NOMO-1 treated with DMSO at 0.1 percent for 48 hours (cell line): Measurements from ENCODE around the gene SCN8A.
A peak's percentile ranks its signal among the peaks of the same experiment; 100 is the strongest.

ENCODE experiments used
- DNase-seq: peaks from one replicate; lab custom pipeline; 2025; ENCODE audit not compliant: unreplicated experiment; lab: John Stamatoyannopoulos, UW

Gene SCN8A

DNA sequence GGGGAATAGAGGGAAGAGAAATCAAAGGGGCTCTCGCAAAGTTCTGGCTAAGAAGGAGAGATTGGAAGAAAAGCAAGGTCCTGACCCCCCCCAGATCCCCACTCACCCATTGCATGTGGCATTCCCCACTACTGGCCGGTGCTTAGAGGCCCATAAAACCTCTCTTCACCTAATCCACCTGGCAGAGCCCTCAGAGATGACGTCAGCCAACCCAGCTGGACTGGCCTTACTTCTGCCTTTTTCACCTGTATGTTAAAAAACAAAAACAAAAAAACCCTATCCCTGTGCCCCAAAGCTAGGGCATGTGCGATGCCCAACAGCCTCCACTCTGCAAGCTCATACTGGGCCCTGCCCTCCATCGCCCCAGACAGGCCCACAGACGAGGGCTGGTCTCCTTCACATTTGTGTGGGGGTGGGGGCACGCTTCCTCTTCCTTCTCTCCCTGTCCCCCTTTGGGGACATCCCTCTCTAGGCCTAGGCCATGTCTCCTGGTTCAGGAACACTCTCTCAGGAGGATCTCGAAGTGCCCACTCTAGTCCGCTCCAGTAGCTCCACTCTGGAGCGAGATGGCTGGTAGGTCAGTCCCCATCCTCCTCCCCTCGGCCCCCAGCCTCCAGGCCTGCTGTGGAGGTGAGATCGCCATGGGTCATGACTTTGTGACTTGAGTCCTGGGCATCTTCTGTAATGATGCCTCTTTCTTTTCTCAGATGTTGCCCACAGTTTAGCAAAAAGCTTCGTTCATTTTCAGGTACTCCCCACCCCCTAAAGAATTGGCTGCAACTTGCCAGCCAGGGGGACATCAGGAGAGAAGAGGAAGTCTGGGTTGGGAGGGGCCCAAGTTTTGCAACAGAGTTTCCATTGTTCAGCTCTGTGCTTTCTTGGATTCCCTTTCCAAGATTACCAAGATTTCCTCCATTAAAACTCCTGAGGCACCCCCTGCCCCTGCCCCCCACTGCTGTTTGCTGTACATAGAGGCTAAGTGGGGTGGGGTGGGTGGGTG, 220.5 kb downstream of the SCN8A start:
- no peak for DNase-seq

DNA sequence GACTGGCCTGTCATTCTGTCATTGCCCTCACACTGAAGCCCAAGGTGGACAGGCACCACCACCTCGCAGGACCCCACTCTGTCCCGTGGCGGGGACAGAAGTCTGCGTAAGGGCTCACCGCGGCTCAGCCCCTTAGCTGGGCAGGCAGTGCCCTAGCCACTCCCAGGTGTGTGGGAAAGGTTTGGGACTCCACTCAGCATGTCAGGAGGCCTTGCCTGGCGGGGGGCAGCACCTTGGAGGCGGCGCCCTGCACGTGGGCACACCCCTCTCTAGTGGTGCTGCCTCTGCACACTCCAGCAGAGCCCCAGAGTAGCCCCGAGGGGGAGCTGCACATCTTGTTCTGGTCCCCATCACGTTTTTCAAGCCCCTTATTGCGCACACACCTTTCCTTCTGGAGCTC, 221.8 kb downstream of the SCN8A start:
- DNase-seq, result no peak

DNA sequence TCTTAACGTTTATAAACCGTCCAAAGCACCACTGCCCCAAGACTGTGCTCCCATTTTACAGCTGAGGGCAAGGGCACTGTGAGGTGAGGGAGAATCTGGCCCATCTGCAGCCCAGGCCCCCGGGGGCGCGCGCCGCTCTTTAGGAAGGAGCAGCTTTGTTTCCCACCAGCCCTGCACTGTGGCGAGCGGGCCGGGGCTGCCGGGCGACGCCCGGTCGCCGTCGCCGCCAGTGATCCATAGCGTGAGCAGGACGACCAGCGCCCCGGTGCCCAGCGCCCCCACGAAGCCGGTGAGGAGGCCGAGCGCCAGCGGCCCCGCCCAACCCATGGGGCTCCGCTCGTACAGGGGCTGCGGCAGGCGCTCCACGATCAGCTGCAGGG, 222.9 kb downstream of the SCN8A start:
- no peak for DNase-seq

DNA sequence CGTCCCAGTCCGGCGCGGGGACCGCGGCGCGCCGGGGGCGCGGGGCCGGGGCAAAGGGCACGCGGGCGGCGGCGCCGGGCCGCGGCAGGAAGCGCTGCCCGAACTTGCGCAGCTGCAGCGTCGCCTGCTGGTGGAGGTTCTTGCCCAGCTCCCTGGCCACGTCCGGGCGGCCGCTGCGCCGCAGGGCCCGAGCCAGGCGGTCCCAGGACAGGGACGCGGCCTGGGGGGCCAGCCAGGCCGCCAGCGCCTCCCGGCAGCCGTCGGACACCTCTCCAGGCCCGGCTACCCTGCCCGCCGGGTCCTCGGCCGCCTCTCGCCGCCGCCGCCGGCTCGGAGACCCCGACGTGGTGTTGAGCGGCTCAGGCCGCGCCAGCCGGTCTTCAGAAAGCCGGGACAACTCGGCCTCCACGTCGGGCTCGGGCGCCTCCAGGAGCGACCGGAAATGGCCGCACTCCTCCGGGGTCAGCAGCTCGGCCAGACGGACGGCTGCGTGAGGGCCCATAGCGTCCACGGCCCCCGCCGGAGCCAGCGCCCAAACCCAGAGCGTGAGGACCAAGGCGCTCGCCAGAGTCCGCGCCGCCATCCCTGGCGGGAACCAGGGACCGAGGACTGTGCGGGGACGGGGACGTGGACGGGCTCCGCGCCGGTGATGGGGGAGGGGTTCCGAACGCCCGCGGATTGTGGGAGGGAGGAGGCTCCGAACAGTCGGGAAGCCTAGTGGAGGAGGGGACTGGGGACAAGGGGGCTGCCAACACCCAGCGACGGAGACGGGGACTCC, 223.5 kb downstream of the SCN8A start:
- DNase-seq, result peak; percentile 61

DNA sequence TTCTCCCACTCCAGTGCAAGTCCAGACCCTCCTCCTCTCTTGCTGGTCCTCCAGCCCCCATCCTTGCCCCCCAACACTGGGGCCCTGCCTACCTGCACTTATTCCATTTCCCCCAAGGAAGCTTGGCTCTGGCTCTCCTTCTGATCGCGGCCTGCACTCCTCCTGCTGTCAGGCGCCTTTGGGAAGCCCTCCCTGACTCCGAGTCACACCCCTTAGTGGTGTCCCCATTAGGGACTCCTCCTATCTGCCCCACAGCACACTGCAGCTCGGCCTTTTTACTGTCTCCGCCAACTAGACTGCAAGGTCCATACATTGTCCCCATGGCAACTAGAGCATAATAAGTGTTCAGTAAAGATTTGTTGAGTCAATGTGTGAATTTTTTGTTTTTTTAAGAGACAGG, 224.5 kb downstream of the SCN8A start:
- DNase-seq, result no peak

DNA sequence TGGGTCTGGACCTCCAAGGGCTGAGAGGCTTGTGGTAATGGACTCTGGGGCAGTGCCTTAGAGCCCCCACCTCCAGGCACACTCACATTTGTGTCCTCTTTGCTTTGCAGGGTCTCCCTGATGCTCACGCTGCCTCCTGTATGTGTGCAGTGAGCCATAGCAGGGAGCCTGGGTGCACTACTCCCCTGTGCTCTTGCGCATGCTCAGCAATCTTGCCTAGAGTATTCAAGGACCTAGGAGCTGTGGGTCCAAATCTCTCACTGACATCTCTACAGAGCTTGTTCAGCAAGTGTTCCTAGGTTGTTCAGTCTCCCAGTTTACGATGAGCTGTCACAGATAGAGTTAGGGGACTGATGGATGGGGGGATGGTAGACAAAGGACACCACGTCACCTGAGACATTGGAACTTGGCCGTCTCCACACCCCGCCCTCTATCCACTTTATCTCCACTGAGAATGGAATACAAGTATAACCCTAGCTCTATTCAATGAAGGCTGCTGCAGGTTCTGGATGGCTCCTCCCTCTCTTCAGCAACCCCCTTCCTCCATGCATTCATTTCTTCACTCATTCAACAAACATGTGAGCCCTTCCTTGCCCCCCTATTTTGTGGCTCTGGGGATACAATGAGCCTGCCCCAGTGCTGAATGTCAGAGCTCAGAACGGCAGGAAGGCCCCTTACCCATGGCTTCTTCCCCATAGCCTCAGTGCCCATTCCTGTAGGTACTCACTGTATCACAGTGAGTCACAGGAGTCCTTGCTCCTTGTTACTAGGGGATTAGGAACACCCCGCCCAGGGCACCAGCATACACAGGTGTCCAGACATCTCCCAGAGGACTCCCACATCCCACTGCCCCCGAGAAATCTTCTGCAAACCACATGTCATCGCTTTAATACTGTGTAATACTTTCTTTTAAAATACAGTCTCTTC, 226.3 kb downstream of the SCN8A start:
- no peak for DNase-seq

DNA sequence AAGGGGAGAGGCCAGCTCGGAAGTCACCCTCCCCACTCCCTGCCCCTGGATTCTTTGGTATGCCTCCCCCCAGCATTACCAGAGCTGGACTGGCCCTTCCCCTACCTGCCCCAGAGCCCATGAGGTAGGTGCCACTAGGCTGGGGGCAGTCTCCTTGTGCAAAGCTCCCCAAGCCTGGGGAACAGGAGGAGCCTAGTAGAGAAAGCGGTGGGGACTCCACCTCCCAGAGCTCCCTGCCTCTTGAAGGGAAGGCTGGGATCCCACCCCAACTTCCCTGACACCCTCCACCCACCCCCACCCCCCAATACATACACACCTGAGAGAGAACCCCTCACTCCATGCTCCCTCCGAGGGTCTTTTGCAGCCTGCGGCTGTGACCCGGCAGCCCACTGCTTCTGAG, 227.1 kb downstream of the SCN8A start:
- no peak for DNase-seq

DNA sequence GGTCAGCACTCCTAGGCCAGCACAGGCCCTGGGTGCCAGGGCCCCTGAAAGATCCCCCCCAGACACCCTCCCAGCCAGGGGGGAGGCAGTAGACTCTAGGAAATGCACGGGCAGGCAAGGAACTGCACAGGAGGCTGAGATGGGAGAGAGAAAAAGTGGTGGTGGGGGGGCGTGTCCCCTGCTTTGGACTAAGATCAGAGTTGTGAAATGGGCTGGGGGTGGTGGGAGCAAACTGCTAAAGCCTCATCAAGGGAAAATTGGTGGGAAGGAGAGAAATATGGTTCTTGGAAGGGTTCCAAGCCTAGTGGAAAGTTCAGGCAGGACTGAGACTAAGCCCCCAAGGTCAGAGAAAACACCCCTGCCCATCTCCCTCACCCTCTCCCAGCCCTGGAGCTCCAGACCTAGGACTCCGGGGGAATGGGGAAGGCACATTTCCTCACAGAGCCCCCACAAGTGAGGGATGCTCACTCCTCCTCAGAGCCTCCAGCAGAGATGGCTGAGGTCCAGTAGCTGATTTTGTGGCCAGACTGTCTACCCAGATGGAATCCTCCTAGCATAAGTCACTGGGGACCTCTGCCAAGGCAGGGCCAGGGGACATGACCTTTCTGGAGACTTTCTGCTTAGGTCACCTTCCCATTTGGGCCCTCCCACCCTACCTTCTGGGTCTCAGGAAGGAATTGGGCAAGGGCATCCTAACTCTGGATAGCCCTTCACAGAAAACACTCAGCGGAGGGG, 227.7 kb downstream of the SCN8A start:
- DNase-seq, result no peak

DNA sequence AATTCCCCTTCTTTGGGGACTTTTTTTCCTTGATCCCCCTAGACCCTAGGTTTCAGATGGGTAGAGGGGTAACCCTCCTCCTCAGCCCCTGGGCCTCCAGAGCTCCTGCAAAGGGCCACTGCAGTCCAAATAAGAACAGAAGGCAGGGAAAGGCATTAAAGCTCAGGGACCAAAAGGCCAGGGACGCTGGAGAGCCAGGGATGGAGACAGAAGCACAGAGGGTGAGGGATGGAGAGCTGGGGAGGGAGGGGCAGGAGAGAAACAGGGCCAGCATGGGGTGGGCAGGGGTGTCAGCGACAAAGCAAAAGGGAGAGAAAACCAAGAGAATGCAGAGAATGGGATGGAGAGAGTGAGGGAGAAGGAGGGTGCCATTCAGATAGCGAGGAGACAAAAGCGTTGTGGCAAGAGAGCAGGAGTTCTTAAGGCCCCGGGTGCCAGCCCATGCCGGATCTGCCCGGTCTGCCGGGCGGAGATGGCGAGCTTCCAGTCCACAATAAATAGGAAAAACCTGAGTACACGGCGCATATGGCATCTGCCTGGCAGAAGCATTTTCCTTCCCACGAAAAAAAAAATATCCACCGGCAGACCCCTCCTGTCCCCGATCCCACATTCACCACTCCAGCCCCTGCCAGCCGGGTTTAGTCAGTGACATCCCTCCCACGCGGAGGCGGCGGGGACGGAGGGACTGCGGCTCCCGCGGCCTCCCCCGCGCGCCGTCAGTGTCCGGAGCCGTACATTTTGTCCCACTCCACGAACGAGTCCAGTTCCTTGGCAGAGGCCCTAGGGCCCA, 228.9 kb downstream of the SCN8A start:
- DNase-seq, result peak; percentile 20

DNA sequence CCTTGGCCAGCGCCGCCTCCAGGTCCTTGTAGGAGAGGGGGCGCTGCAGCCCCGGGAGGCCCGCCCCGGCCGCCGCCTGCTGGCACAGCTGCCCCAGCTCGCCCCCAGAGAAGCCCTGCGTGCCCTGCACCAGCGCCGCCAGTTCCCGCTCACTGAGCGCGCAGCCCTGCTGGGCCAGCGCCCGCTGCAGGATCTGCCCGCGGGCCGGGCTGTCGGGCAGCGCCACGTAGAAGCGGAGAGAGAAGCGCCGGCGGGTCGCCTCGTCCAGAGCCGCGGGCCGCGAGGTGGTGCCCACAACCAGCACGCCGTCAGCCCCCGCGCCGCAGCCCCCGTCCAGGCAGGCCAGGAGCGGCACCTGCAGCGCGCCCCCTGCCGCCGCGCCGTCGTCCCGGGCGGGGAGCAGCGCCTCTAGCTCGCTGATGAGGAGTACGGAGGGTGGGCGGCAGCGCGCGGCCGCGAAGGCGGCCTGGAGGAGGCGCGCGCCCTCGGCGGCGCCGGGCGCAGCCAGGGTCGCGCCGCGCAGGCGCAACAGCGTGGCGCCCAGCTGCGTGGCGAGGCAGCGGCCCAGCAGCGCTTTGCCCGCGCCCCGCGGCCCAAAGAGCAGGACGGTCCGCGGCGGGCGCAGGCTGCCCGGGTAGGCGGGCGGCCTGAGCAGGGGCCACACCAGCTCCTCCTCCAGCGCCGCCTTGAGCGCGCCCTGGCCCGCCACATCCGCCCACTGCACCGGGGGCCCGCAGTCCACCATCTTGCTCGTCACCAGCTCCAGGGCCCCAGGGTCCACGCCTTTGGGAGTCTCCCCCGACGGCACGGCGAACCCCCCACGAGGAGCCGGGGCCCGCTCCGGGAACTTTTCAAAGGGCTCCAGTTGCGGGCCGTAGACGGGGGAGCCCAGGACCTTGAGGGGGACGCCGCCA, 229.8 kb downstream of the SCN8A start:
- peak; percentile 79 for DNase-seq

DNA sequence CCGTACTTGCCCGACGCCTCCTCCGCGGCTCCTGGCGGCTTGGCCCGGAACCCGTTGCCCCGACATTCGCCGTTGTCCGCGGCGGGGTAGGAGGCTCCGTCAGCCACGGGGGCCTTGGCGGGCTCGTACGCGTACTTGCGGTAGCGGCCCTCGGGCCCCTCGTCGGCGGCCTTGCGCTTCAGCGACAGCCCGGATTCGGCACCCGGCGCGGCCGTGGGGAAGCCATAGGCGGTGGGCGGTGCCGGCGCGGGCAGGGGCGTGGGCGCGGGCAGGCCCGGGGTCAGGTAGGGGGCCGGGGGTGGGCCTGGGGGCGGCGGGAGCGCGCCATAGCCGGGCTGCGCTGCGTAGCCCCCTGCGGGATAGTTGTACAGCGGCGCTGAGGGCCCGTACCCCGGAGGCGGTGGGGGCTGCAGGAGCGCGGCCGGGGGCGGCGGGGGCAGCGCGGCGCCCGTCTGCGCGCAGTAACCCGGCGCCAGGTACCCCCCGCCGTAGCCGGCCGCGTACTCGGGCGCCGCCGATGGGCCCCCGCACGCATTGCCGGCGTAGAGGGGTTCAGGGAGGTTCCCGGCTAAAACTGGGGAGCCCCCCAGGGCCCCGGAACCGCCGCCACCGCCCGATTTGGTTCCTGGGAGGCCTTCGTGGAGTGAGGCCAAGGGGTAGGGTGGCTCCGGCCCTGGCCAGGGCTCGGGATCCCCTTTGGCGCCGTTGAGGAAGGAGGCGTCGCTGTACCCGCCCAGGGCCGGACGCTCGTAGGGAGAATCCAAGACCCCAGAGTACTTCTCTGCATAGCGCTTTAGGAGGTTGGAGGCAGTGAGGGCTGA, 230.6 kb downstream of the SCN8A start:
- no peak for DNase-seq

DNA sequence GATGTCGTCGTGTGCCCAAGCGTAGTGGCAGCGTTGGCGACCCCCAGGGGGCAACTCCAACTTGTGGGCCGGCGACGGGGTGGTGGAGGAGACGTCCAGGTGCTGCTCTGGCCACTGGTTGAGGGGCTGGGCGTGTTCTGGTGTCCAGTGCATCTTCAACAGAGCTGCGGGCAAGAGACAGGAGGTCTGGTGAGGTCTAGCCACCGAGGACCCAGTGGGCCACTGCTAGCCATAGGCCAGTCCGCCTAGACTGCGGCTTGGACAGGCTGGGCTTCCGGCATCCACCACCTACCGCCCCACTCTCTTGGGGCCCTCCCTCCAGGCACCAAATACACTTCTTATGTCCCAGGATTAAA, 231.2 kb downstream of the SCN8A start:
- DNase-seq, result no peak

DNA sequence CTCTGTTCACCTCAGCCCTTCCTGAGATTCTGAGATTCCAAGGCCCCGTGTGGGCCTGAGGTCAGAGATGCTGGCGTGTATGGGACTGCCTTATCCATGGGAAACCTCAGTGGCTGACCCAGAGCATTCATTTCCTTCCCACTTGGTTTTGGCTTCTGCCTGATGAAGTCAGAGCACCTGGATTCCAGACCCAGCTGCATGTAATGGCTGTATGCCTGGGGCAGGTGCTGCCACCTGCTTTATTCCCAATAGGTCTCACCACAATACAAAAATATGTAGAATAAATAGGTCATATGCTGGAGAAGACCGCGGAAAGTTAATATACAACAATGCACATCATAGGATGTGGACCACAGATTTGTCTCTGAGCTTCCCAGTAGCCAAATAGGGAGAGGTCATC, 231.9 kb downstream of the SCN8A start:
- no peak for DNase-seq

DNA sequence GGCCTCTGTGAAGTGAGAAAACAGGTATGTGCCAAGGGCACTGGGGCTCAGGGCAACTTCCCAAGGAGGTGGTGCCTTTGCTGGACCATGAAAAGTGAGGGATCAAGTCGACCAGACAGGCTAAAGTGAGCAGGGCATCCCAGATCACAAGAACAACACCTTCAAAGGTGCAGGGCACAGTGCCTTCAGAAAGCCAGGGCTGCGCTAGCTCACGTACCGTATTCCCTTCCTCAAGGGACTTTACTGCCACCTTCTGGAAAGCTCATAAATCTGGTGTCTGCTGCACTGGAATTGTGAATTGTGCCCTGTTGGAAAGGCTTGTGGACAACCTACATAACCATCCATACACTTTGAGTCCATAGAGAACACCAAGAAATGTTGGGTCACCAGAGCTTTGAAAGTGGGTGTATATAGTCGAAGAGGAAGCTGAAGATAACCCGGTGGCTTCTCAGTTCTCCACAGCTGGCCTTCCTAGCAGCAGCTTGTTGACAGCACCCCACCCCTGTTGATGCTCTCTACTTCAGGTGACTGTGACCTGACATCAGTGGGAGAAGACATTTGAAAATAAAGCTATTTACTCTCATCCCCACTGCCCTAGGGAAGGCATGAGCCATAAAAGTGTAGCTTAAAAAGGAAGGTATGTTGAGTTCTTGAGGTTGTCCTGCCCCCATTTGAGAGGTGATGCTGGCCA, 233.0 kb downstream of the SCN8A start:
- no peak for DNase-seq

DNA sequence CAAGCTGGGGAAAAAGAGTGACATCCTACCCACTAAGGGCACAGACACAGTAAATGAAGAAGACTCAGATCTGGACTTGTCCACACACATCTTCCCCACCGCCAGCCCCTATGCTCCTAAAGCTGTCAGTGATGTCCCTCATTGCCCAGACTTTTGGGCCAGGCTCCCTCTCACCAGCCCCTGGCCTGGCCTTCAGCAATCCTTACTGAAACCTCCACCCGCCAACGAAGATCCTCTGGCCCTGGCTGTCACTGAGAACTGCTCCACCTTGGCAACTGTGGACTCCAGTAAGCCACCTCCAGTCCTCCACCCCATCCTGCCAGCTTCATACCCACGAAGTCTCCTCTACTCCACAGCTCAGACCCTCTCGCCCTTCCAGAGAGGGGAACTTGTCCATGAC, 234.2 kb downstream of the SCN8A start:
- no peak for DNase-seq

DNA sequence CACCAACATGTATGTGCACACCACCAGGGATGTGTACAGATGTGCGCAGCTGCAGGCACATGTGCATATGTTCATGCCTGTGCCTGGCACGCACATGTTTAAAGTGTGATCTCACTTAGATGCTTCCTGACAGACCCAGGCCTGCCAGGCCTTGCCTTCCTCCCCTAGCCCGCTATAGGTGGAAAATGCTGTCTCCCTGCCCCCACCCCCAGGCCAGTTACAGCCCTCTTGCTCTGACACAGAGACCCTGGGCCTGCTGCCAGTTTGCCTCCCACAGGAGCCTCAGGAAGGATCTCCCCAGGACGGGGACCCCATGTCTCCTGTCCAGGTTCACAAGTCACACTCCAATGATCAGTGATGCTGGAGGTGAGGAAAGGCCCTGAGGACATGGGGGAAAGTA, 235.8 kb downstream of the SCN8A start:
- no peak for DNase-seq
